Skin epidermis (tissue), 12 donors: ENCODE results near the gene PTPRZ1.

Source experiments
- H3K27ac ChIP-seq, 21 experiments: fragments of 200-600 bp; sonication (generic) in 11 of 21; one replicate each; pipeline ENCODE4 v1.5.0; 2020; ENCODE audit warnings: mild to moderate bottlenecking in 3 of 21, inconsistent platforms in 2 of 21, moderate library complexity in 2 of 21
- H3K4me3 ChIP-seq, 7 experiments: fragments of 200-600 bp; sonication (generic) in 2 of 7; one replicate each; pipeline ENCODE4 v1.5.0; 2020; ENCODE audit warnings: inconsistent platforms in 2 of 7, mild to moderate bottlenecking in 2 of 7, moderate library complexity in 1 of 7

PTPRZ1 gene

DNA sequence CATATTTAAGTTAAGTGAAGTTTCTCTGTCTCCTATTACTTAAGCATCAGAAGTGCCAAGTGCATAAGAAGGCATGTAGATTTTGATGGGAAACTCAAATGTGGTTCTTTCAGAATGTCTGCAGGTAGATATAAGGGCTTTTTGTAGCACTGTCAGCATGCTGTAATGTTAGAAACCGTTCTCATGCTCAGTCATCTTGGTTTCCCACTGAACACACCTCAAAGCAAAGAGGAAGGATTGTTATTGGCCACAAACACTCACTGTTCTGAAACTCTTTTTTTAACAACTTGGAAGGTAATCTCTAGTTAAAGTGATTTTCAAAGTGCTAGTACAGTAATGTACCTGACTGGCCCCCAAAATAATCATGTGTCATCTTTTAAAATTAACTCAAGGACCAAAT, 145.1 kb downstream of the PTPRZ1 start:
- no peak overlapping the region for H3K27ac ChIP-seq
- no peak overlapping the region for H3K4me3 ChIP-seq

DNA sequence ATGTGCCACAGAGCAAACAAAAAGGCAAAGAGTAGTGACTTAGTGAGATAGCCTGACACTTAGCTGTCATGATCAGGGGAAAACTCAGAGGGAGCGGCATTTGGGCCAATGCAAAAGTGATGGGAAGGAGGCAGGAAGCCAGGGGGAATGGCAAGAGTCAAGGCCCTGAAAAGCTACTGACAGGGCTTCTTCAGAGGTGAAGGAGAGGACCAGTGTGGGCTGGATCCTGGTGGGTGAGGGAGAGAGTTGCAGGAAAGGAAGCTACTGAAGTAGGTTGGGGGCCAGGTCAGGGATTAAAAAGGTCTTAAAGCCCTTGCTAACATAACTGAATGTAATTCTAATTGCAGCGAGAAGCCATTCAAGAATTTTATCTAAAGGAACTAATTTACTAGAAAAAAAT, 154.1 kb downstream of the PTPRZ1 start:
- no peak overlapping the region for H3K4me3 ChIP-seq
- H3K27ac ChIP-seq: no peak overlapping the region

DNA sequence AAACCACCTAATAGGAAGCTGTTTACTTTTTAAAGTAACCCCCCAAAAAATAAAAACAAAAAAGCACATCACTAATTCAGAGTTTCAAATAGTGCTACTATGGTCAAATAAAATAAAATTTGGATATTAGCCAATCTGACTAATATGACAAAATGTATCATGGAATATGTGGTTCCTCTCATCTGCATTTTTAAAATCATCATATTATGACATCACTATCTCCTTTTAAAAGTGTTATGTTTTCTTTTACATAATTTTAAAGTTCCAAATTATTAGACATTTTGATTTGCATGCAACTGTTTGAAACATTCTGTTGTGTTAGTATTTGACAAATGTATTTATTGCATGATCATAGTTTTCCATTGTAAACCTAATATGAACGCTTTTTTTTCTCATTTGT, 160.7 kb downstream of the PTPRZ1 start:
- no peak overlapping the region for H3K27ac ChIP-seq
- H3K4me3 ChIP-seq: no peak overlapping the region

DNA sequence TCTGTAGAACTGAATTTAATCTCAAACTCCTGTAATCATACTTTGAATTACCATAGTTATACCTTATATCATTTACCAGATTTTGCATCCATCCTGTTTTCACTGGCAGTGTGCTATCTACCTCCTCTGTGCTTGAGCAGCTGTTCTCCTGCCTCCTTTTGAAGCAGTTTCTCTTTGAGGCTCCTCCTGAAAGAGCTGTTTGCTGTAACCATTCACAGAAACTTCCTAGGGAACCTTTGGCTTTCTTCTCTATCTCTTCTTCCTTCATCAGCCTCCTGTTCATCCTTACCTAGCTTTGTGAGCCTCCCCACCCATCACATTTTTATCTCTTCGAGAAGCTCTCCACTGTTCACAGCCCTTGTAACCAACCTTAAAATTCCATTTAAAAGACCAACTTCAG, 162.9 kb downstream of the PTPRZ1 start:
- Histone ChIP-seq H3K4me3 (no peak overlapping the region), H3K27ac (no peak overlapping the region)

DNA sequence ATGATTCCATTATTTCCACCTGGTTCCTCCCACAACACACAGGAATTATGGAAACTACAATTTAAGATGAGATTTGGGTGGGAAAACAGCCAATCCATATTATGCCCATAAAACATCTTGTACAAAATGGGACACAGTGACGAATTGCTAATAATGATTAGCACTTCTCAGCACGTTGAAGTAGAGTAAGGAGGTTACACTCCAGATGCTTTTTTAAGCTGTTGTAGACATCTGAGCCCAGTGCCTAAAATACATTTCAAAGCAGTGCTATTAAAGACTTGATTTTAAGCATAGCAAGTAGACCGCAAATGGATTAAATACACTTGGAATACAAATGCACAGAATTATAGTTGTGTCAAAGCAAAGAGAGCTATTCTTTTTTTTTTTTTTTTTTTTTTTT, 165.2 kb downstream of the PTPRZ1 start:
- H3K4me3 ChIP-seq: no peak overlapping the region
- no peak overlapping the region for H3K27ac ChIP-seq

DNA sequence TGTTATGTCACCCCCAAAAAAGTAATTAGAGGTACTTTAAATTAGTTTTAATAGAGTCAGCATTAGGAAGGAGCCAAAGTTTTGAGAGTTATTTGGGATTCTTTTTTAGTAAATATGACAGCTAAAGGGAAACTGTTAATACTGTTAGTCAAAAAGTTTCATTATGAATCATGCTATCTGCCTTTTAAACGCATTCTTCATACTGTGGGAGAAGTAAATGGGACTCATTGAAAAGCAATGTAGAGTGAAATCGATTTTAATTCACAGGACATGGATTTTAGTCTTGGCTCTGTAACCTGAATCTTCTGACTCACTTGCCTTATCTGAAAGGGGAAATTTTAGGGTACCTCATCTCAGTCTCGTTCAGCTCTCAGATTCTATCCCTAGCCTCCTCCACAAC, 165.9 kb downstream of the PTPRZ1 start:
- H3K27ac ChIP-seq: no peak overlapping the region
- no peak overlapping the region for H3K4me3 ChIP-seq

DNA sequence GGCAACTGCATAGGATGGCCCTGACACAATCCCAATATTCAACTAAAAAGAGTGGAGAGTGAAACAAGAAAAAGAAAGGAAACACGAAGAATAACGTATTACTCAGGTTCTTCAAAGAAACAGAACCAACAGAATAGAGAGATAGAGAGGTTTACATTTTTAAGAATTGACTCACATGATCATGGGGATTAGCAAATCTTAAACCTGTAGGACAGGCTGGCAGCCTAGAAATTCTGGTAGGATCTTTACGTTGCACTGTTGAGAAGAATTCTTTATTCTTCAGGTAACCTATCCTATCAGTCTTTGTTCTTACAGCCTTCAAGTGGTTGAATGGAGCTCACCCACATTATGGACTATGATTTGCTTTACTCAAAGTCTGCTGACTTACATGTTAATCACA, 167.2 kb downstream of the PTPRZ1 start:
- no peak overlapping the region for H3K4me3 ChIP-seq
- H3K27ac ChIP-seq: no peak overlapping the region

DNA sequence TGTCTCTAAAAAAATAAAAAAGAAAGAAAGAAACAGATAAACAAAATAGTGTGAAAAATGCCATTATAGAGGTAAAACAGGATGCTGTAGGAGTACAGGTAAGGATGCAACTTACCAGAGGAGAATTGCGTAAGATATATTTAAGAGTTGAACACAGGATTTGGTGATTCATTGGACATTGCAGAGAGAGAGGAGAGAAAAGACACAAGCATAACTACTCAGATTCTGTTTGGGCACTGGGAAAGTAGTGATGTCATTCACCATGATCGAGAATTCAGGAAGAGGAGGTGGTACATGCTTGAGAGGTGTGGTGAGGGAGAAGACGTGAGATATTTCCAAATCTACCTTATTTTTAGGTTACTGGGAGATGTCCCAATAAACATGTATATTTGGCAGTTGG, 173.4 kb downstream of the PTPRZ1 start:
- no peak overlapping the region for H3K27ac ChIP-seq
- no peak overlapping the region for H3K4me3 ChIP-seq

DNA sequence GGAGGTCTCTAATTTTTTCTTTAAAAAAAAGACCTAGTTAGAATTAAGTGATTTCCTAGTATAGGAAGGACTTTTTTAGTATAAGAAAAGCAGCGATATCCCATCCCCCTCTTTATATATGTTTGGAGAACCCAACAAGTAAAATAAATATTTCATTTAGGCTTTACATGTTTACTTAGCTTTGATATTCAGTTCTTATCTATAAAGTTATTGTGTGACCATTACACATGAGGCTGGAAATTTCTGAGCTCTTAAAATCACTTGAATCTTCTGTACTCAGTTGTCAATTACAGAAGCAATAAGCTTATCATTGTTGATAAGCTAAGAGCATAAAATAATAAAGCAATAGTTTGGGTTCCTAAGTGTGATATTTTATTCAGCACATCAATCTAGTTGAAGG, 181.4 kb downstream of the PTPRZ1 start:
- no peak overlapping the region for H3K4me3 ChIP-seq

DNA sequence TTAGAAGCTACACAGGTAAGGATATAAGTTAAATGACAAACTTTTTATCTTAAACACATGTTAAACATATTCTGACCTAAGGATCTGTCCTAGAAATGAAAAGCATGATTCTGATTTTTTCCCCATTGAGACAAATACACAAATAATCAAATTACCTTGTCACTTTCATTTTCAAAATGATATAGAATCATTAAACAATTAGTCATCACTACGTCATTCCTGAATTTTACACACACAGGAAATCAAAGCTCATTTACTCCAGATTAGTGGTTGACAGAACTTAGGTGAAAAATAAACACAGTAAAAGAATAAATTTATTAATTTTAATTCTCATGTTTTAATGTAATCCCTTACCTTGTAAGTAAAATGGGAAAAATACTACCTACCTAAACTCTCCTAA, 182.1 kb downstream of the PTPRZ1 start:
- no peak overlapping the region for H3K4me3 ChIP-seq
- H3K27ac ChIP-seq: no peak overlapping the region

More for the DNA sequence above, 181.4 kb downstream of the PTPRZ1 start:
- no peak overlapping the region for H3K27ac ChIP-seq

DNA sequence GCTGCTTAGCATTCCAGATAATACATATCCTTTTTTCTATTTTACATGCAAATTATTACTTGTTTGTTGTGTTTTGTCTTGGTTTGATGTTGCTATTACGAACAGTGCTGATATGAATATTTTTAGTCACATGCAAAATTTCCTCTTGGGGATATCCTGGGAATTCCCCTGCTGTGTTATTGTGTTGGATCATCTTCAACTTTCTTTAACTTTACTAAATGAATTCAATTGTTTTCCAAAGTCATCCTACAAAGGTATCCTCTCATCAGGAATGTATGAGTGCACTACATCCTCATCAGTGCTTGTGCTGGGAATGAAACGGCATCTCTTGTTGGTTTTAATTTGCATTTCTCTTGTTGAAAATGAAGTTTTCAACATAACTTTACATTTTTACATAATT, 184.0 kb downstream of the PTPRZ1 start:
- Histone ChIP-seq H3K27ac (no peak overlapping the region), H3K4me3 (no peak overlapping the region)

DNA sequence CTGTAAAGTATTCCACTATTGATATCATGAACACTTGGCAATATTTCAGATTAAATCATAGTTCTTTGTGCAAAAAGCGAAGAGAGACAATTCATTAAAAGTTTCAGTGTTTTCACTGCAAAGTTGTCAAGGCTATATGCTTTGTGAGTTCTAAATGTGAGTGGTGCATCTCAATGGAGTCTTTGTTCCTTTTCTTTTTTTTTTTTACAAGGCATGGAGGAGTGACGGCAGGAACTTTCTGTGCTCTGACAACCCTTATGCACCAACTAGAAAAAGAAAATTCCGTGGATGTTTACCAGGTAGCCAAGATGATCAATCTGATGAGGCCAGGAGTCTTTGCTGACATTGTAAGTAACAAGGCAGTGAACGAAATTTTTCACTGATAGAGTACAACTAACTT, 186.6 kb downstream of the PTPRZ1 start:
- Histone ChIP-seq H3K4me3 (no peak overlapping the region), H3K27ac (no peak overlapping the region)

DNA sequence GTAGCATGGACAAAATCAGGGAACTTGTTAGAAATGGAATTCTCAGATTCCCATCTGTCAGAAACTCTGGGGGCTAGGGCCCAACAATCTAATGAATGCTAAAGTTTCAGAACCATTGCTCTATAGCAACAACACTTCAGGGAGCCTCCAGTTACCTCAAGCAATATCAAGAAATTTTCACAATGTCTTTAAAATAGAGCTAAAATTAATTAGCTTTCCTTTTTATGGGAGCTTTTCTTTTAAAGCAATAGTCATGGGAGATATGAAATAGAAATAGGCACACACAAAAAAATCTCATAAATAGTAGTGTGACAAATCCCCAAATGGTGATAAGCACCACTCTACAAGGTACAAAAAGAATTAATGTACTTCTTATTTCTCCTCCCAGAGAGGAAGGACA, 190.2 kb downstream of the PTPRZ1 start:
- Histone ChIP-seq H3K4me3 (no peak overlapping the region), H3K27ac (no peak overlapping the region)

DNA sequence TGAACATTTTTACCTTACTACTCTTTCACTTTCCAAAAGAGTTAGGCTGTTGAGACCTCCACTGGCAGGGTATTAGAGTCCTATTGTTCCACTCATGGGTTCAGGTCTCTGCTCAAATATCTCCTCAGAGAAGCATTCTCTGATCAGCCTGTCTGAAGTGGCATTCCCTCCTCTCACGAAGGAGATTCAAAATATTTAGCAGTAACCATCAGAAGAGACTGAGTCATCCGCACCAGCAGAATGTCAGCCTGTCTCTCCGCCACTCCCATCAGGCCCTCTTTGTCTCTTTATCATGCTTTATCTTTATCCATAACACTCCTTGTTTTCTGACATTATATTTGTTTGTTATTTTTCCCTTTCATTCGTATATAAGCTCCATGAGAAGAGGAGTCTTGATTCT, 192.0 kb downstream of the PTPRZ1 start:
- Histone ChIP-seq H3K4me3 (no peak overlapping the region), H3K27ac (no peak overlapping the region)

DNA sequence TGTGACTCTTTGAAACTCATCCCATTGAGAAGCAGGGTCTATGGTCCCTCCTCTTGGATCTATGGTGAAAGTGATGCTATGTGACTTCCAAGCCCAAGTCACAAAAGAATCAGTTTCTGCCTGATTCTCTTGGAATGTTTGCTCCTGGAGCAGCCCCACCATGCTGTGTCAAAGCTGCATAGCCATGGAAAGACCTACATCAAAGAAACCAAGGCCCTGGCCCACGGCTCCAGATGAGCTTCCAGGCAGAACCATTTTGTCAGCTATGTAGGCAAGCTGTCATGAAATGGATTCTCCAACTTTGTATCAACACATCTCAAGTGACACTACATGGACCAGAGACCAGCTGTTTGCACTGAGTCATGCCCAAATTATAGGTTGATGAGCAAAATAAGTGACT, 194.1 kb downstream of the PTPRZ1 start:
- no peak overlapping the region for H3K4me3 ChIP-seq
- no peak overlapping the region for H3K27ac ChIP-seq

DNA sequence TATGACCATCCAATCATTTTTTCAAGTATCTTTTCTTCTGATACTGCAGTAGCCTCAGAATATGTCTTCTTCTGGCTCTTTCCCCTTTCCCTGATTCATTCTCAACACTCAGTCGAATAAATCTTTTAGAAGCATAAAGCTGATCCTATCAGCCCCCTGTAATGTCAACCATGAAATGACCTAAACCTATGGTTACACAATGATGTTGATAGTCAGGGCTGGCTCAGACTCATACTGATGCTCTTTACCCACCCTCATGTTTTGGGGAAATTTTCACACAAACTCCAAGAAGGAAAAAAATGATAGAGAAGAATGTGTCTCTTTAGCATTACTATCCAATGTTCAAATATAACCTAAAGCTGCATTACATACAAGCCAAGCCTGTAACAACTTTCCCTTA, 195.1 kb downstream of the PTPRZ1 start:
- Histone ChIP-seq H3K4me3 (no peak overlapping the region), H3K27ac (no peak overlapping the region)

DNA sequence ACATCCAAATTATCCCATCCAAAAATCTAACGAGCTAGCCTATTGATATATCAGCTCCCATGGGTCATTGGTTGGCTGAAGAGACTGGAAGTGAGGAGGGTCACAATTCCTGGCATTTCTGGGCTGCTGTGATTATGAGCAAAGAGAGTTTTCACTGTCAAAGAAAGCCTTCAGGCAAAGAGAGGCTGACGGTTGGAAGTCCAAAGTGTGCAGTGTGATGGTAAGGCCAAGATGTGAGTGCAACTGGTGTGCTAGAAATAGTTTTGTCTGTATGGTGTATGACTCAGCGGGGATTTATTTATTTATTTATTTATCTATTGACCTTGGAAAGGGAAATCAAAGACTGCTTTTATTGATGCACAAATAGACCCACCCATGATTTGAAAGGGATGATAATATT, 196.0 kb downstream of the PTPRZ1 start:
- H3K27ac ChIP-seq: no peak overlapping the region
- no peak overlapping the region for H3K4me3 ChIP-seq

DNA sequence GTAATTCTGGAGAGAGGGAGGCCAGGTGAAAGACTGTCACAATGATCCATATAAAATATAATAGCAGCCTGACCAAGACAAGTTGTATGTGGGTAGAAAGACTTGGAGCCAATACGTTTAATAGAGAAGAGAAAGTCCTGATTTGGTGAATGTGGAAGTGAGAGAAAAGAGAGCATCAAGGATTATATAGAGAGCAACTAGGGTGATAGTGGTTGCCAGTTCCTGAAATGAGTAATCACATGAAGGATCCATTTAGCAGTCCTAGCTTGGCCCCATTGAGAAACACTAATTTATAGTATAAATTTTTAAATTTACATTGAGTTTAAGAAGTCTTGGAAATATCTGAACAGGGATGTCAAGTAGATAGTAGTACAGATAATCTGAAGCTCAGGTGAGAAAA, 197.1 kb downstream of the PTPRZ1 start:
- no peak overlapping the region for H3K27ac ChIP-seq

DNA sequence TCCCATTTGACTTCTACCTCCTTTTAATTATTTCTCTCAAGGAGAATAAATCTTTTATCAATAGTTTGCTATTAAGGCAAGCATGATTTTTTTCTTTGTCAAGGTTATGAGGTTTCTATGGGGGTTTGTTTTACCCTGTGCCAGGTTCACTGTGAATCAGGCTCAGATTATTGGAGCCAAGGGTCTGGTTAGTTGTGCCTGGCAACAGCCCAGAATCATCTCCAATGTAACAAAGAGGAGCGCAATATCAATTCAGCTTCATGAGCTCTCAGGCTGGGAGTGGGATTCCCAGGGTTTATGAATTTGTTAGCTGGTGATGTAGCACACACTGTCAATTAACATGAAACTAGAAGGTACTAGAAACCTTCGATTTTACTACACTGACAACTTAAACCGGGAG, 197.9 kb downstream of the PTPRZ1 start:
- Histone ChIP-seq H3K27ac (no peak overlapping the region), H3K4me3 (no peak overlapping the region)

More for the DNA sequence above, 197.1 kb downstream of the PTPRZ1 start:
- no peak overlapping the region for H3K4me3 ChIP-seq

DNA sequence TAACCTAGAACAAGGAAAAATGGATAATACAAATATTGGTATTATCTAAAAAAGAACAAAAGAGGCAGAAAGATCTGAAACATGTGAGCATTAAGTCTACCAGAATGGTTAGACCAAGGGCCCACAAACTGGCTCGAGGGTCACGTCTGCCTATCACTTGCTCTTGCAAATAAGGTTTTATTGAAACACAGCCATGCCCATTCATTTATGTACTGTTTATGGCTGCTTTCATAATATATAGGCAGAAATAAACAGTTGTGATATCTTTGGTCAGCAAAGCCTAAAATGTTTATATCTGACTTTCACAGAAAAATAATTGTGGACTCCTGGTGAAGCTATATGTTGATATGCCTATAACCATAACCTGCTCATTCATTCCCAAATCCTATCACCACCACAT, 199.3 kb downstream of the PTPRZ1 start:
- H3K27ac ChIP-seq: no peak overlapping the region
- no peak overlapping the region for H3K4me3 ChIP-seq

DNA sequence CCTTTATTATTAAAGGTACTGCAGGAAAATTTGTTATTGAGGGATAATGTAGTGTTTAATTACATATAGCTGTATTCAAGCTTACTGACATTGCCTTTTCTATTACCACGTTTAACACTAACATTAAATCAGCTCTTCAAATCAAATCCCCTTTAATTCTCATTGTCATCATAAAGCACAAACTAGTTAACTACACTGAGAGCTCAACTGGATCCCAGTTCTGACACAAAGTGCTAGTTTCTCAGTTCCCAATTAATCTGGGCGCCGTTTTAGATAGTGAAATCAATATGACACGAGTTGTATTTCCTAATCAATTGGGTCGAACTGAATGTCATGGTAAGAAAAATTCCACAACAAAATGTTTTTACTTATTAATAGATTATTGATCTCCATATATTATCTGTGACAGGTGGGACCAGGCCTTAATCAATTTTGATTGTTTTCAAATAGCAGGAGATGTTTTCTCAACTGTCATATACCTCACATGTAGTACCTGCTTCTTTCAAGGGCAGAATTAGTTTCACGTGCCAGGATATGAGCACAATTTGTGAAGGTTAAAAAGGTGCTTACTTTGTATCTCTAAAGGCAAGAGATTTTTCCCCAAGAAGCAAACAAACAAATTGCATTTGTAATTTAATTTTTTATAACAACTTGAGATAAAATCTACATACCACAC, 200.1 kb downstream of the PTPRZ1 start:
- Histone ChIP-seq H3K4me3 (no peak overlapping the region), H3K27ac (no peak overlapping the region)

DNA sequence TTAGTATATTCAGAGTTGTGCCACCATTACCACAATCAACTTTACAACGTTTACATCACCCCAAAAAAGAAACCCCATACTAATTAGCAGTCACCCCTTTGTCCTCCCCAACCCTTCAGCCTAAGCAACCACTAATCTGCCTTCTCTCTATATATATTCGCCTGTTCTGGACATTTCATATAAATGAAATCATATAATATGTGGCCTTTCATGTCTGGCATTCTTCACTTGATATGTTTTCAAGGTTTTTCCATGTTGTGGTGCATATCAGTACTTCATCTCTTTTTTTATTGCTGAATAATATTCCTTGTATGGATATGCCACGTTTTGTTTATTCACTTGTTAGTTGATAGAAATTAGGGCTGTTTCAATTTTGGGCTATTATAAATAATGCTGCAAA, 200.7 kb downstream of the PTPRZ1 start:
- Histone ChIP-seq H3K4me3 (no peak overlapping the region), H3K27ac (no peak overlapping the region)

DNA sequence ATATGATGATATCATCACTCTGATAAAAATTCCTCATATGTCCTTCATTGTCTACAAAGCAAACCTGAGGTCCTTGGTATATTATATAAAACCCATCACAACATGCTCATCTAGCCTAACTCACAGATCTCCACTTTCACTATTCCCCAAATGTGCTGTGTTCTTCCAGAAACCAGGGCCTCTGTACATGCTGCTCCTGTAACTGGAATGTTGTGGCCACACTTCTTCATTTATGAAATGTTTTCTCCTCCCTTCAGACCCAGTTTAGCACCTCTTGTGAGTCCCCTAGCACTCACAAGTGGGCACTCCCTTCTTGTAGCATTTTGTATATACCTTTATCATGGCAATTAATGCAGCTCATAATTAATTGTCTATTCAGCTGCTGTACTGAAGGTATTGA, 209.2 kb downstream of the PTPRZ1 start:
- H3K27ac ChIP-seq: no peak overlapping the region
- no peak overlapping the region for H3K4me3 ChIP-seq
